G401 (cell line): ENCODE measurements around the gene OMA1. TPM values are rescaled to one million over a fixed set of nuclear protein-coding genes. Genes with fewer than 3 reads are reported as not detected.
"Not testable (repeated sequence)": the region's sequence is repeated elsewhere in the genome, so short reads cannot be mapped to it uniquely, and the experiment has no call there.

Experiments used
- DNase-seq: peaks from one replicate; pipeline ENCODE4 v3.0.0-alpha.2; 2015; ENCODE audit warnings: low spot score
- in situ Hi-C: cut with HindIII; loops from 2 replicates; pipeline ENCODE4 v1.10.0; 2016; ENCODE audit warnings: low sequenced_read_pairs, mixed read lengths
- total RNA-seq: library from RNA; depleted of rRNA; stranded (reverse); fragments of >200 nt; shearing (Covaris generic); gene quantifications from 2 replicates; pipeline ENCODE4 v1.2.3, GENCODE V29; 2014

OMA1 gene
- total RNA-seq, 1 experiment from 2014 or later = 24.6 TPM

DNA sequence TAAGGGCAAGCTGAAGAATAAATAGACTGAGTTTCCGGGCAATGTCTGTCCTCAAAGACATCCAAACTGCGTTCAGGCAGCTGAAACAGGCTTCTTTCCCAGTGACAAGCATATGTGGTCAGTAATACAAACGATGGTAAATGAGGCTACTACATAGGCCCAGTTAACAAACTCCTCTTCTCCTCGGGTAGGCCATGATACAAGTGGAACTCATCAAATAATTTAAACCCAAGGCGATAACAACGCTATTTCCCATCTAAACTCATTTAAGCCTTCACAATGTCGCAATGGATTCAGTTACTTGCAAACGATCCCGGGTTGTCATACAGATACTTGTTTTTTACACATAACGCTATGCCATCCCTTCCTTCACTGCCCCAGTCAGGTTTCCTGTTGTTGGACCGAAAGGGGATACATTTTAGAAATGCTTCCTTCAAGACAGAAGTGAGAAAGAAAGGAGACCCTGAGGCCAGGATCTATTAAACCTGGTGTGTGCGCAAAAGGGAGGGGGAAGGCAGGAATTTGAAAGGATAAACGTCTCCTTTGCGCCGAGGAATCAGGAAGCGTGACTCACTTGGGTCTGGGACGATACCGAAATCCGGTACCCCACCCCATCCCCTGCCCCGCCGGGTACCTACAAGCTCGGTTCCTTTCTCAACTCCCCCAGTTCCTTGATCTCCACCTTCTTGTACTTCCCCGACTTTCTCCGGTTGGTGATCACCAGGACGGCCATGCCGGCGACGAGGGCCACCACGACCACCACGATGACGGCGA, 29.2 kb upstream of the OMA1 start:
- DNase-seq = no peak
- in situ Hi-C loops = no loop called here

DNA sequence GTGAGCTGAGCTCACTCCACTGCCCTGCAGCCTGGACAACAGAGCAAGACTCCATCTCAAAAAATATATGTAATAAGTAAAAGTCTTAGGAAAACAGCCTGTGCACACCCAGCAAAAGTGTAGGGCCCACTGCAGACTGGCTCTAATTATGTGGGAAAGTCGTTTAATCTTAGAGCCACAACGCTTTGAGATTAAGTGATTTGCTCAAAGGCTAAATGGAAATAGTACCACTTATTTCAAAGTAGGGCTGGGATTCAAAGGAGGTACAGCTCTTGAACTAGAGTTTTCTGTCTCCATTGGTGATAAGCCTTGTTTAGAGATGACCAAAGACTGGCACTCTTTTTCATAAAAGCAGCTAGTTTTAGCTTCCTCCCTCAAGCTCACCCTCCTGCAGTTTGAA, 28.3 kb upstream of the OMA1 start:
- in situ Hi-C loops = no loop called here
- no peak for DNase-seq

DNA sequence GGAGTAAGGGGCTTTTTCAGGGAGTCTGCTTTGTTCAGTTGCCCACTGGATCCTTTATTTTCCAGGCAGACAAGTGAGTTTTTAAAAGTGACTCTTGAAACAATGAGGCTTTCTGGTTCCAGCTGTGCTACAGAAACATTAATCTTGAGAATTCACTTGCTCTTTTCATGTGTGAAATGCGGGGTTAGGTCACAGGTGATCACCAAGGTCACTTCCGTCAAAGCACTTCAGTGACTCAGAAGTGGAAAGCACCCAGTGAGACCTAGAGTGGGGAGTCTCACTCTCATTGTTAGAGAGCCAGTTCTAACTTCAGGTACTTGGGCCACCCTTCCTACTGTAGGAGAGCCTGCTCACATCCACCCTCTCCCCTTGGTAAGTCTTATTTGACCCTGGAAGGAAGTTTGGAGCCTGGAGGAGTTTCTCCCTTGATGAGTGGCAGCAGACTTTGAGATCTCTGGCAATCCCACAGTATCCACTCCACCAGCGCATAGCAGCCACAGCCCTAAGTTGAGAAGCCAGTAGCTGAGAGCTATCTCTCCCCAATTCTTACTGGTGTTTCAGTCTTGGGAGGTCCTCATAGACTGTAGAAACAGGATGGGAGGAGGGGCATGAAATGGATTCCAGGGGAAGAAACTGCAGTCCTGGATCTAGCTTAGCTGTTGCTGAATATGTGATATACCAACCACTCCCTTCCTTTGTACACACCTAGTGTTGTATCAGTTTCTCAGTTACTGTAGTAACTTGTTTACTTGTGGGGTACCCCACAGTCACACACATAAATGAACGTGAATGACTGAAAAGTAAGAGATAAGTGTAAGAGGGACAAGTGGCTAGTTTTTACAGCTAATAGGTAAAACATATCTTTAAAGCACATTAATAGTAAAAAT, 27.4 kb upstream of the OMA1 start:
- DNase-seq = no peak
- in situ Hi-C loops = no loop called here

DNA sequence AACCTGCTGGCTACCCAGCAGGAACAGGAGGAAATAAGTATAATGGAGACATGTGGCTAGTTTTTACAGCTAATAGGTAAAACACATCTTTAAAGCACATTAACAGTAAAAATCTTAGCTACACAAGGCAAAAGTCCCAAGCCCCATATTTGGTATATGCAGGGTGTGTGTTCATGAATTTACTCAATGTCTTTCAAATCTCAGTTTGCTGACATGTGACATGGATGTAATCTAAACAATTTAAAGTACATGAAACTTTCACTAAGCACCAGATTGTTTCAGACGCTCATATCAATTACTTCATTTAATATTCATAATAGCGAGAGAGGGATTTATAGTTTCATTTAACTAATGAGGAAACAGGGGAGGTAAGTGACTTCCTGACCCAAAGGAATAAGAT, 26.6 kb upstream of the OMA1 start:
- DNase-seq = no peak
- in situ Hi-C loops = no loop called here

DNA sequence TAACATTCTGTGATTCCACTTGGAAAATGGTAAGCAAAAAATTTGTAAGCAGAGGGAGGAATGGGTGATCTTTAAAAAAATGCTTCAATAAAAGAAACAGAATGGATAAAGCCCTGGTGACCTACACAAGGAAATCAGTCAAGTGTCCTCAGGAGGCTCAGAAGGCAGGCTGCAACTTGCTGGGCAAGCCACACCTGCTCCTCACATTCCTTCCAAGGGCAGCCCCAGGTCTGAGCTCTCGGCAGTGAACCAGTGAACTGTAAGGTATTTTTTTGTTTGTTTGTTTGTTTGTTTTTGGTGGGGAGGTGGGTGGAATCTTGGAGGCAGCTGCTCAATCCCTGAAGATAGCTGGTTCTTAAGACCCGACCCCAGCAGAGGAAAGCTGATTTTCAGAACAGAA, 26.2 kb upstream of the OMA1 start:
- no peak for DNase-seq
- in situ Hi-C loops = no loop called here

DNA sequence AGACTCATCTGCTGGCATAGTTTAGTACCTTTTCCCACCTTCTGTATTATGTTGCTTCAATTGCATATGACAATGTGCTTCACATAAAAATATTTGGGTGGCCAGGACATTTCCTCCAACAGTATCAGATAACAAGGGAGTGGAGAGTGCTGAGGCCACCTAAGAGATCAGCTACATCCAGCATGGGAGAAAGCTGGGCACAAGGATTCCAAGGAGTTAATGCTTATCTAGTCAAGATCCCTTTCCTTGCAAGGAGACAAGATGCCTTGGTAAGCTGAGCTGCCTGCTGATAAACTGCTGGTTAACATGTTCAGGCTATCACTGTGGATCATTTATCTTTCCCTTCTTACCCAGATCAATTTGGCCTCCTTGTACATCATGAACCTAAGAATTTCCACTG, 25.1 kb upstream of the OMA1 start:
- in situ Hi-C loops = no loop called here
- no peak for DNase-seq

DNA sequence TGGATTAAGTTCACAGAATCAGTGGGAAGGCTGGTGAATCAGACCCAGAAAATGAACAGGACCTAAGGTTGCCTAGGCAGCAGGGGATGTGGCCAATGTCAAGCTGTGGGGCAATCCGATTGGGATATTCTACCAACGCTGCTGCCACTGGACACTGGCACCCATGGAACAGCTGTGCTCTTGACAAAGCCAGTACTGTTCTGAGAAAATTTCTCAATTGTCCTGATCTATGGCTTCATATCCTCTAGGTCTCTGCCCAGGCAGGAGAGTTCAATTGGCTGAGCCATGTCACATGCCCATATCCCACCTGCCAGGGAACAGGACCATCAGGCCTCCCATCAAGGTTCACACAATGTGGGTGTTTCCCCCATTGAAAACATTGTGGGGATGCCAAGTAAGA, 24.3 kb upstream of the OMA1 start:
- in situ Hi-C loops = no loop called here
- no peak for DNase-seq

DNA sequence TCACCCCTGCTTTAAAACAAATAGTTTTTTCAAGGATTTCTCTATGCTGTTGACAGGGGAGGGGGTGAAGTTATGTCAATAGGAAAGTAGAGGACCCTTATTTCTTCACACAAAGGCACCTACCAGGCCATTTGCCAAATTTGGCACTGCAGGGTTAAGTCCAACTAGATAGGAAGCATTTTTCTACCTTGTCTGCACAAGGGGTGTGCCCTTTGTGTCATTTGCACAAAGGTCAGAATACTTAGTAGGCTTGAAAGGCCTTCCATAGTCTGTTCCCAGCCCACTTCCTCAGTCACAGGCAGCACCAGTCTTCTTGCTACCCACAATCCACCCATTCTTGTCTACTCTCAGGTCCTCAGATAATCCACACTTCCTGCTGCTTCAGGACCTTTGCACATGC, 23.6 kb upstream of the OMA1 start:
- DNase-seq = no peak
- in situ Hi-C loops = no loop called here

DNA sequence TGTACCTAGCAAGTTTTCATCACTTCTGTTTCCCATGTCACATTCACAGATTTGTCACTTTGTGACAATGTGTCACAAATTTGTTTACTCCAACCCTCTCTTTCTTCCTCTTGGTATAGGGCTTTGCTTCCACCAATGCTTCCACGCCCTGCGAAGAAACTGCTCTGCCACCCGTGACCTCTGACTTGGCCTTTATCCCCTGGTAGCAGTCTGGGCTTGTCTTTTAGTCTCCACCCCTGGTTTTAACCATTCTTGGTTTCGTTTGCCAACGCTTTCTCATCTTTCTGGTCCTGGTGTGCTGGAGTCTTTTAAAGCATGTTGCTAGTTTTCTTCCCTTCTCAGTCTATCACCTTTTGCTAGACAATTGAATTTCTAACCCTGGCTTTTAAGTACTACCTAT, 22.4 kb upstream of the OMA1 start:
- DNase-seq = no peak
- in situ Hi-C loops = no loop called here

DNA sequence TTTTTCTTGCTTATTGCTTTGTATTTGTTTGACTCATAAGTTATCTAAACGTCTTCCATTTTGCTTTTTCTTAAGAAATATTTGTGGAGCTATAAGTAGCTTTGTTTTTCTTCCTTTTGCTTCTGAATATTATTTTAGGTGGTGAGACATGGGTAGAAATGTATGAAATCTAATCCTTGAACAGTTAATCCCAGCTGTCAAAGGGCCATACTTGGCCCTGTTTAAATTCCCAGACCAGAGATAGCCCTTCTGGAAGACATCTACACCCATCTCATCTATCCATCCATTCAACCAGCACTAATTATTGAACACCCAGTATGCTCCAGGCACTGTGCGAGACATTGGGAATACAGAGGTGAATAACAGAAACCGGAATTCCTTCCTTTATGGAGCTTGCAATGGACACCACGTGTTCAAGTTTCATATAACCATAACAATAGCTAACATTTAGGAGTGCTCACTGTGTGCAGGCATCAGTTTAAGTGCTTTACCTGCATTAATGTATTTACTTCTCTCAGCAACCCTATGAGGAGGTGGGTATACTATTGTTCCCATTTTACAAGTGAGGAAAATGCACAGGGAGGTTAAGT, 21.8 kb upstream of the OMA1 start:
- in situ Hi-C loops = no loop called here
- no peak for DNase-seq

DNA sequence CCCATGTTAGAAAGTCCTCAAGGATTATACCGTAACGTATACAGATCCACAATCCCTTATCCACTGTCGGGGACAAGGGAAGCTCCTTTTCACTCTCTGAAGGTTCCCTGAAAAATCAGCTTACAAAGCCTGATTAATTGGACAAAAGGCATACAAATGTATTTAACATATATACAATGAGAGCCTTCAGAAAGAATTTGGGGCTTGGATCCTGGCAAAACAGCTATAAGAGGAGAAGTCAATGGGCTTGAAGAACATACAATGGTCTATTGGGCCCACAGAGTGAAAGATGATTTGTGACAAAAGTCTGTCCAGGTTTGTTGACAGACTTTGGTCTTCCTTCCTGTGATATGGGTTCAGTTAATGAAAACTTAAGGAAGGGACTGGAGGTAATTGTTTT, 19.8 kb upstream of the OMA1 start:
- in situ Hi-C loops = no loop called here
- no peak for DNase-seq

DNA sequence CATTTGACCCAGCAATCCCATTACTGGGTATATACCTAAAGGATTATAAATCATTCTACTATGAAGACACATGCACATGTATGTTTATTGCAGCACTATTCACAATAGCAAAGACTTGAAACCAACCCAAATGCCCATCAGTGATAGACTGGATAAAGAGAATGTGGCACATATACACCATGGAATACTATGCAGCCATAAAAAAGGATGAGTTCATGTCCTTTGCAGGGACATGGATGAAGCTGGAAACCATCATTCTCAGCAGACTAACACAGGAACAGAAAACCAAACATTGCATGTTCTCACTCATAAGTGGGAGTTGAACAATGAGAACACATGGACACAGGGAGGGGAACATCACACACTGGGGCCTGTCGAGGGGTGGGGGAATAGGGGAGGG, 17.2 kb upstream of the OMA1 start:
- DNase-seq, in situ Hi-C loops: not testable (repeated sequence)

DNA sequence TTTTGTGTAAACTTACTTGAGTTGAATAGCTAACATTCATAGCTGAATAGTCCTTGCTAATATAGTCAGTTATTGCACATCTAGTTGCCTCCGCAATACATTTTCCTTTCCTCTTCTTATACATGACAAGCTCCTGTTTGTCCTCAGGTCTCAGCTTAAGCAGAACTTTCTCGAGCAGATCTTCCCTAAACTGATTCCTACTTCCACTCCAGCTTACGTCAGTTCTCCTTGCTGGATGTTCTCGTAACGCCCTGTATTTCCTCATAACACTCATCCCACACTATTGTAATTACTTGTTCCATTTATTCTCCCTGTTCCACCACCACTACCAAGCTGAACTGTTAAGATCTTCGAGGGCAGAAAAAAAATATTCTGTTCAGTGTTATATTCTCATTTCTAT, 15.1 kb upstream of the OMA1 start:
- no peak for DNase-seq
- in situ Hi-C loops = no loop called here

DNA sequence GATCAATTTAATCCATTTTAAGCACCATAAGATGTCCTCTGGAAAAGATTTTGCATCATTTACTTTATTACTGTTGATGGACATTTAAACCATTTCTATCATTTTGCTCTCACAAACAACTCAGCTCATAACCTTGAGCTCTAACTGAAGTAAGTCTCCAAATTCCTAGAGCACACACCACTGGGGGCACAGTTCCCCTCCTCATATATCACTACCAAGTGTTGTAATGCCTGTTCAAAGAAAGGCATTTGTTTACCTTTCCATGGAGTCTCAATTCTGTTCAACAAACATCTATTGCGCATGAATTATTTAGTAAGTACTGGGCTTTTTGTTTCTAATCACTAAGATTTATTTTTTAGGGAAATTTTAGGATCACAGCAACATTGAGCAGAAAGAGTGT, 8.9 kb upstream of the OMA1 start:
- no peak for DNase-seq
- in situ Hi-C loops = no loop called here

DNA sequence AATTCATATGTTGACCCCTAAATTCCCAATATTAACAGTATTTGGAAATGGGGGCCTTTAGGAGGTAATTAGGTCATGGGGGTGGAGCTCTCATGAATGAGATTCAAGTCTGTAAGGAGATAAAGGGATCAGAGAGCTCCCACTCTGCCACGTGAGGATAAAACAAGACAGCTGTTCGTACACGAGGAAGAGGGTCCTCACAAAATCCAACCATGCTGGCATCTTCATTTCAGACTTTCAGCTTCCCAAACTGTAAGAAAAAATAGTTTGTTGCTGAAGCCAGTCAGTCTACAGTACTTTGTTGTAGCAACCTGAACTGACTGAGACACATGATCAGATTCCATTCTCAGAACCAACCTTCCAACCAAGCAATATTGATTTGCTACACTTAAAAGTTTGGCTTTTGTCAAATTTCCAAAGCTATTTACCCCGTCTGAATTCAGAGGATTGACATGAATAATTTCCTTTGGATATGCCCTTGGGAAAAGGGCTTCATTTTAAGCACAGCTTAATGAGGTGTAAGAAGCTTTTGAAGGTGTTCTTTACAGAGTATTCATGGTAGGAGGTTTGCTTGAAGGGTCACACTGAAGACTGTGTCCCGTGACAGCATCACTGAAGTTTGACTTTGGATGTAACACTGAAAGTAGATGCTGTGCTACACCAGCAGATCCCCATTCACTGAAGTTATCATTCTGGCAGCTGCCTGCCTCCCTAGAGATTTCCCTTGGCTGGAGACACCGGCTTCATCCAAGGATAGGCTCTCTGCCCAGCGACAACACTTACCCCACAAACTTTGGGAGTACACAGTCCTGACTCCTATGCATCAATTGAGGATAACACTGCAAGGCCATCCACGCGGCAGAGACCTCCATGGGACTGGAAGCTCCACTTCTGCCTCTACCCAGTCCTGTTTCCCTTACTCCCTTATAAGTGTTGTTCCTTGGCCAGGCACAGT, 4.9 kb upstream of the OMA1 start:
- in situ Hi-C loops = no loop called here
- no peak for DNase-seq

DNA sequence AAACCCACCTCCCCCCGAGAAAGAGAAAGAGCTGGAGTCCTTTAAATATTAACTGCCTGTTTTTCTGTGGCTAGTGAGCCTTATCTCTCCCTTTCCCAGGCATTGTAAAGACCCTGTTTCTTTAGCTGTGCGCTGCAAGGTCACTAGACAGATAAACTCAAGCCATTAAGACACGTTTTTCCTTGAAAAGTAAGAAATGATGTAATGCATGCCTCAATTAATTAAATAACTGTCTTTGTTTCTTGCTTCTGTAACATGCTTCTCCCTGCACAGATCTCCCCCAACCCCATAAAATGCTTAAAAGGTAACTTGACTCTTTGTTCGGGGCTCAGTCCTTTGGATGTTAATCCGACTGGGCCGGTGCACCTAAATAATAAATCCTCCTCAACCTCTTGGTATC, 2.8 kb upstream of the OMA1 start:
- in situ Hi-C loops, DNase-seq: not testable (repeated sequence)

DNA sequence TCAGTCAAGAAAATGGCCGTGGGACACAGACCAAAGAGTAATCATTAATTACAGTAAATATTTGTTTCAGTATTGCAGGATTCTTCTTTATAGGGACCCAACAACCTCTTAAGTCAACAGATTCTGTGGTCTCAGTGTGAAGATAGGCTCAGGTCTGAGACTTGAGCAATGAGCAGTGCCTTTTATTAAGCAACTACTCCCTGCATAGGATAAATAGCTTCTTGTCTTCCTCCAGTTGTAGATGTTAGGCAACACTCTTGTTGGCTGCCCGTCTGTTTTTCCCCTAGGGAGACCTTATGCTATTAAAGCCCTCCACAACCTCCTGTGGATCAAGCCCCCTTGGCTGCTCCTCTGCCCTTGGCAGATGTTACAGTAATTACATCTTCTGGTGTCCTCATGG, 1.8 kb upstream of the OMA1 start:
- in situ Hi-C loops = no loop called here
- DNase-seq = no peak

DNA sequence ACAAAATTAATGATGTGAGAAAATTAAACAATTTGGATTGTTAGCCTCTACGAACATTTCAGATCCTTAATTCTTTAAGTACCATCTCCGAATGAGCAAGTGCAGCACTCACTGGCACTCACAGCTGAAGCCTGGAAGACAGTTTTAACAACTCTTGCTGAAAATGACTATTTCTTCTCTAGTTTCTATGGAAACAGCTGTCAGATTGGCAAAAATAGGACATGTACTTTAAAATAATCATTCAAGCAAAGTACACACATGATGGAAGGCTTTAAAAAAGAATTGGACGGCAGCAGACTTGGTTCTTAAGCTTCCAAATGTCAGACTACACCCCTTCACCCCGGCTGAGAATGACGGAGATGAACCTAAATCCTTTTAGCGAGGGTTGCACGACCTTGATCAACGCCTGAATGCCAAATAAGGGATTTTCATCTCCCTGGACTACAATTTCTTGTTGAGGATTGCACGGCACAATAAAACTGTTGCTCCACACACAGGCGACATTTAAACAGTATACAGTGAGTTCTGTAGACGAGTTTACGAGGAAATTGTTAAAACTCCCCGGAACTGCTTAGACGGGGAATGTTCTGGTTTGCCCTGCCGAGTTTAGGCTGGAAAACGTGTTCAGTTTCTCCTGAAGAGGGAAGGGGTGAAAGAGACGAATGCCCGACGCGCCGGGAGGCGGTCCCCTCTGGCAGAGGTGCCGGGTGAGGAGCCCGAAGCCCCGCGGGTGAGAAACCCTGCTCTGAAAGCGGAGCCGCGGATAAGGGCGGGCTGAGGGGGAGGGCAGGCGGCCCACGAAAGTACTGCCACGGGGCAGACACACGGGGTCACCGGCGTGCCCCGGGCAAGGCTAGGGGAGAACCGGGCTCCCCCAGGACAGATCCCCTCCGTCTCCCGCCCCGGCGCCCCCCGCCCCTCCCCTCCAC, 671 bp downstream of the OMA1 start:
- peak; percentile 74 for DNase-seq
- in situ Hi-C loops = no loop called here
